Head of caudate nucleus (tissue), 42 donors: ENCODE measurements around the gene MAP7D1.
"Not testable (repeated sequence)": the region's sequence is repeated elsewhere in the genome, so short reads cannot be mapped to it uniquely, and the experiment has no call there.

Source experiments
- DNase-seq, 42 donors: peaks; one replicate each; pipeline versions ENCODE4 v3.0.0 to v3.0.0-alpha.2; 2020 to 2021; ENCODE audit warnings: mixed read lengths in 7 of 42
- intact Hi-C: fragments of 100-400 bp; cut with DNase I; formaldehyde crosslinking; loops from one replicate; pipeline ENCODE4 v1.15.0; 2022

MAP7D1 gene

DNA sequence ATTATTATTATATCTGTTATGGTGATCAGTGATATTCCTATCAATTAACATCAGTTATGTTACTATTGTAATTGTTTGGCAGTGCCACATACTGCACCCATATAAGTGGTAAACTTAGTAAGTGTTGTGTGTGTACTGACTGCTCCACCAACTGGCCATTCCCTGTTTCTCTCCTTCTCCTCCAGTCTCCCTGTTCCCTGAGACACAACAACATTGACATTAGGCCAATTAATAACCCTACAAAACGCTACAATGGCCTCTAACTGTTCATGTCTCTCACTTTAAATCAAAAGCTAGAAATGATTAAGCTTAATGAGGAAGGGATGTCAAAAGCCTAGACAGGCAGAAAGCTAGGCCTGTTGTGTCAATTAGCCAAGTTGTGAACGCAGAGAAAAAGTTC is 61.7 kb downstream of the MAP7D1 start:
- intact Hi-C loops = no loop called here
- peak in 21 of 42 donors; percentile 11 to 71 (median 43) for DNase-seq

- intact Hi-C loops = loop anchor here (2.0 kb wide), 1 partner anchor 73 kb away; the partner anchor contains the start of gene TRAPPC3
- peak in 1 of 42 donors; percentile 27 for DNase-seq
Observed at GRCh38 chr1:36221901-36222300, 65.9 kb downstream of the MAP7D1 start.

GRCh38 chr1:36222481-36223380 is 66.8 kb downstream of the MAP7D1 start:
- DNase-seq = peak in 1 of 42 donors; percentile 45
- intact Hi-C loops = loop anchor here (2.0 kb wide), 1 partner anchor 74 kb away; the partner anchor contains the start of gene TRAPPC3

DNA sequence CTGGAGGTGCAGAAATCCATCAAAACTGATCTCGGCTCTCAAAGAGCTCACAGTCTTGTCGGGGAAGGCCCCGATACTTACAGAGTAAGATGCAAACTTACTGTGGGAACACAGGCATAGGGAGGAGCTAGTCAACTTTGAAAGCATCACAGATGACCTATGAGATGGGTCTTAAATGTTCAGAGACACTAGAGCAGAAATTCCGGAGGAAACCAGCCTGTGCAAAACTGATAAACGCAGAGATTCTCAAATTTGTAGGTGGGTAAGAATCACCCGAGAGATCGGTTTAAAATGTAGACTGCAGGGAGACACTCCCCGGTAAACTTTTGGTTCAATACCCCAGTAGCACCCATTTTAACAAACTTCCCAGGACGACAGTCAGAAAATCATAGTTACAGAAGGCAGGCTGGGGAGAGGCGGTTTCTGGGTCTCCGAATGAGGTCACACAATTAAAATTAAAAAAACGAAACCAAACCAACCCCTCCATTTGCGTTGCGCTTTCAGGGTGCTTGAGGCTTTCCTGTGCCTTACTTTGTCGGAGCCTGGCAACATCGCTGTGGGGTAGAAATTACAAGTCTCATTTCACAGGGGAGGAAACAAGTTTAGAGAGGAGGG is 67.5 kb downstream of the MAP7D1 start:
- DNase-seq = peak in 4 of 42 donors; percentile 9 to 49 (median 24)
- intact Hi-C loops = loop anchor here (2.0 kb wide), 1 partner anchor 75 kb away; the partner anchor contains the start of gene TRAPPC3

GRCh38 chr1:36223996-36224536 is 68.1 kb downstream of the MAP7D1 start, which contains the start of gene THRAP3:
Gene THRAP3 (plus strand): TSS chr1:36224443. CDS start chr1:36282564, 58,121 bp downstream.
- peak; percentile 99 to 100 (median 100) for DNase-seq
- intact Hi-C loops = loop anchor here (2.0 kb wide), 1 partner anchor 75 kb away; the partner anchor contains the start of gene TRAPPC3

DNA sequence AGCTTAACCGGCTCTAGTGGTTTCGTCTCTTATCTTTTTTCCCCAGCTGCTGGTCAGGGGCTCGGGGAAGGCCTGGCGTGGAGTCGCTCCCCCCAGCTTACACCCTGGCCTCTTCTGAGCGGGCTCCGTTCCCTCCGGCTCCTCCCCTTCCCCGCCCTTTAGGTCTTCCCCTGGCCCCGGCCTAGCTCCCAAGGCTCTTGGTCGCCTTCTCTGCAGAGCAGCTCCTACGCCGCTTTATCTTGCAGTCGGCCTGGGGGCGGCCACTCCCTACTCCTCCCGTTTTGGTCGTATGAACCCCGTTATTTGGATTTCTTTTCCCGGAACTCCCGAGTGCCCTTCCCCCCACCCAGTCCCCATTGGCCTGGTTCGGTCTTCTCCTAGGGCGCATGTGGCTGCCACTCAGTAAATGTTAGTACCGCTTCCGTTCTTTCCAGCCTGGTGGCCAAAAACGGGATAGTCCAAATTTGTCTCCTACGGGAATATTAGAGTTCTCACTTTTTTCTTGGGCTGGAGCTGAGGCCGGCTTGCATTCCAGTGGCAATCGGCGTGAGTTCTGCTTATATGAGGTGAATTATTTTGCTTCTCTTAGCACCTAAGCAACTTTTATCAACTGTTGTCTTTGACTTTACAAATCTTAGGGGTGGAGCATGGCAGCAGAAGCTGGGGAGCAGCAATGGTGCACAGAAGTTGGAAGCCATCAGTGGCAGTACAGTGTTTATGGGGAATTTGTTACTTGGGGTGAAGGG is 68.8 kb downstream of the MAP7D1 start:
- peak in 3 of 42 donors; percentile 22 to 83 (median 47) for DNase-seq
- intact Hi-C loops = no loop called here

DNA sequence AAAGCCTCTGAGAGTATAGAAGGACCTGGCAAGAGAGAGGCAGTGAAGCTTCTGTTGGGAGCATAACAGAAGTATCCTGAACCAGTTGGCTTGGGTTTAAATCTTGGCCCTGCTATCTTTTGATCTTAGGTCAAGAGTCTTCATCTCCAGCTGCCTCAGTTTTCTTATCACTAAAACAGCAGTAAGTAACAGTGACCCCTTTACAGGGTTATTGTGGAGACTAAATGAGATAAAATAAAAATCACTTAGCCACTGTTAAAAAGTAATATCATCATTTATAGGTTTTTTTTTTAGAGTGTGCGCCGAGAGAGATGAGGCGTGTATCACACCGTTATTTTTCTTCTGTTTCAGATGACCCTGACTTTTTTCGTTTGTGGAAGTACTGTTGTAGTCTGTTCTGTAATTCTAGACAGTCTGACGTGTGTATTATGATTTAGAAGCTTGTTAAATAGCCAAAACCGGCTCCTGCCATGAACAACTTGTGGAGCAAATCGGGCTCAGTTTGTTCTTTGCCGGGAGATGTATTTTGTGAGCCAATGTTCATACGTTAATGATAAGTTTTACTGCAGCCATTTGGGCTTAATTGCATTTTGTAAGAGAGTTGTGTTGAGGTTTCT is 69.4 kb downstream of the MAP7D1 start:
- intact Hi-C loops = no loop called here
- no peak for DNase-seq

DNA sequence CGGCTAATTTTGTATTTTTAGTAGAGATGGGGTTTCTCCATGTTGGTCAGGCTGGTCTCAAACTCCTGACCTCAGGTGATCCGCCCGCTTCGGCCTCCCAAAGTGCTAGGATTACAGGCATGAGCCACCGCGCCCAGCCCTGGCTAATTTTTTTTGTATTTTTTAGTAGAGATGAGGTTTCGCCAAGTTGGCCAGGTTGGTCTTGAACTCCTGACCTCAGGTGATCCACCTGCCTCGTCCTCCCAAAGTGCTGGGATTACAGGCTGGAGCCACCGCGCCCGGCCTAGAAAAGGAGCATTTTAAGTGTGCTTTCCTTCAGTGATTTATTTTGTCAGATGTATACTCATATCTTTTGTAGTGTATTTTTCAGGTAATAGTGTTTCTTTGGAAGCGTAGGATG is 74.3 kb downstream of the MAP7D1 start:
- DNase-seq, intact Hi-C loops: not testable (repeated sequence)
